ENCODE results near the gene PPP2R3A.

The PPP2R3A gene

GRCh38 chr3:135950941-135951340 is 14.6 kb upstream of the PPP2R3A start:
- no peak for TF ChIP-seq GATA3 (IDR thresholded peaks at IDR 0.05; ENCODE audit: low read depth, low read length)

- TF ChIP-seq GATA2 (IDR thresholded peaks at IDR 0.05; ENCODE audit: low read depth, low read length), result no peak
- no peak for TF ChIP-seq GATA3 (IDR thresholded peaks at IDR 0.05; ENCODE audit: low read depth, low read length)
Observed at GRCh38 chr3:135964160-135964955, 1.2 kb upstream of the PPP2R3A start.

- no peak for TF ChIP-seq GATA2 (IDR thresholded peaks at IDR 0.05; ENCODE audit: low read depth, low read length)
- no peak for TF ChIP-seq GATA3 (IDR thresholded peaks at IDR 0.05; ENCODE audit: low read depth, low read length)
Observed at GRCh38 chr3:135965129-135965505, 411 bp upstream of the PPP2R3A start.

GRCh38 chr3:135966271-135966961 is 888 bp downstream of the PPP2R3A start:
- TF ChIP-seq GATA2 (IDR thresholded peaks at IDR 0.05; ENCODE audit: low read depth, low read length) (no peak), GATA3 (IDR thresholded peaks at IDR 0.05; ENCODE audit: low read depth, low read length) (no peak)

GRCh38 chr3:135966962-135967274 is 1.4 kb downstream of the PPP2R3A start:
- TF ChIP-seq GATA2 (IDR thresholded peaks at IDR 0.05; ENCODE audit: low read depth, low read length), result no peak
- no peak for TF ChIP-seq GATA3 (IDR thresholded peaks at IDR 0.05; ENCODE audit: low read depth, low read length)

GRCh38 chr3:135967867-135968266 is 2.3 kb downstream of the PPP2R3A start:
- TF ChIP-seq GATA3 (IDR thresholded peaks at IDR 0.05; ENCODE audit: low read depth, low read length), result no peak
- no peak for TF ChIP-seq GATA2 (IDR thresholded peaks at IDR 0.05; ENCODE audit: low read depth, low read length)

GRCh38 chr3:135970506-135971116 is 5.1 kb downstream of the PPP2R3A start:
- TF ChIP-seq GATA2 (IDR thresholded peaks at IDR 0.05; ENCODE audit: low read depth, low read length), result no peak
- TF ChIP-seq GATA3 (IDR thresholded peaks at IDR 0.05; ENCODE audit: low read depth, low read length), result no peak

GRCh38 chr3:135973841-135974240 is 8.3 kb downstream of the PPP2R3A start:
- TF ChIP-seq GATA3 (IDR thresholded peaks at IDR 0.05; ENCODE audit: low read depth, low read length), result no peak
- no peak for TF ChIP-seq GATA2 (IDR thresholded peaks at IDR 0.05; ENCODE audit: low read depth, low read length)

GRCh38 chr3:135975053-135975452 is 9.5 kb downstream of the PPP2R3A start:
- TF ChIP-seq GATA3 (IDR thresholded peaks at IDR 0.05; ENCODE audit: low read depth, low read length) (no peak), GATA2 (IDR thresholded peaks at IDR 0.05; ENCODE audit: low read depth, low read length) (no peak)

- TF ChIP-seq GATA2 (IDR thresholded peaks at IDR 0.05; ENCODE audit: low read depth, low read length), result no peak
- no peak for TF ChIP-seq GATA3 (IDR thresholded peaks at IDR 0.05; ENCODE audit: low read depth, low read length)
Observed at GRCh38 chr3:135975536-135975935, 10.0 kb downstream of the PPP2R3A start.

GRCh38 chr3:135980343-135980742 is 14.8 kb downstream of the PPP2R3A start:
- TF ChIP-seq GATA2 (IDR thresholded peaks at IDR 0.05; ENCODE audit: low read depth, low read length), result no peak
- no peak for TF ChIP-seq GATA3 (IDR thresholded peaks at IDR 0.05; ENCODE audit: low read depth, low read length)

- TF ChIP-seq GATA2 (IDR thresholded peaks at IDR 0.05; ENCODE audit: low read depth, low read length) (no peak), GATA3 (IDR thresholded peaks at IDR 0.05; ENCODE audit: low read depth, low read length) (no peak)
Observed at GRCh38 chr3:135981701-135982403, 16.3 kb downstream of the PPP2R3A start.

GRCh38 chr3:135982404-135982761 is 16.9 kb downstream of the PPP2R3A start:
- TF ChIP-seq GATA2 (IDR thresholded peaks at IDR 0.05; ENCODE audit: low read depth, low read length) (no peak), GATA3 (IDR thresholded peaks at IDR 0.05; ENCODE audit: low read depth, low read length) (no peak)

- no peak for TF ChIP-seq GATA2 (IDR thresholded peaks at IDR 0.05; ENCODE audit: low read depth, low read length)
- no peak for TF ChIP-seq GATA3 (IDR thresholded peaks at IDR 0.05; ENCODE audit: low read depth, low read length)
Observed at GRCh38 chr3:135982922-135983581, 17.5 kb downstream of the PPP2R3A start.
